Gastroesophageal sphincter (tissue), 4 donors: ENCODE measurements around the gene DUS1L. TPM values are rescaled to one million over a fixed set of nuclear protein-coding genes. Genes with fewer than 3 reads are reported as not detected.

ENCODE experiments used
- ATAC-seq: fragments of 150-250 bp; one replicate; pipeline ENCODE4 v1.9.1; 2016; ENCODE audit warnings: mild to moderate bottlenecking, moderate library complexity
- H3K27ac ChIP-seq, 4 donors: fragments of 200-600 bp; sonication (generic) in 3 of 4; 1 replicate in 3 of 4; 2 replicates in 1 of 4; pipeline ENCODE4 v1.5.1; 2016 to 2019
- H3K27me3 ChIP-seq: fragments of 200-600 bp; sonication (generic); one replicate; pipeline ENCODE4 v1.5.1; 2019
- H3K36me3 ChIP-seq, 2 donors: fragments of 200-600 bp; sonication (generic); one replicate each; pipeline ENCODE4 v1.5.1; 2019; ENCODE audit warnings: control low read depth in 1 of 2
- H3K4me1 ChIP-seq, 3 donors: fragments of 200-600 bp; sonication (generic); 1 replicate in 2 of 3; 2 replicates in 1 of 3; pipeline ENCODE4 v1.5.1; 2016 to 2019; ENCODE audit warnings: control low read depth in 2 of 3
- H3K4me3 ChIP-seq, 2 donors: fragments of 200-600 bp; sonication (generic); one replicate each; pipeline ENCODE4 v1.5.1; 2019; ENCODE audit warnings: mild to moderate bottlenecking in 1 of 2, moderate library complexity in 1 of 2
- H3K9me3 ChIP-seq, 3 donors: fragments of 200-600 bp; sonication (generic); one replicate each; pipeline ENCODE4 v1.5.1; 2017 to 2019; ENCODE audit warnings: control low read depth in 2 of 3
- CTCF ChIP-seq, 4 experiments: fragments of 200-600 bp in 2 of 4; fragments of 450-650 bp in 2 of 4; sonication (generic) in 1 of 4; IDR thresholded peaks; one replicate each; pipeline ENCODE4 v1.5.1; 2017 to 2019; ENCODE audit warnings: antibody characterized with exemption in 4 of 4, mild to moderate bottlenecking in 2 of 4, moderate library complexity in 2 of 4
- EP300 ChIP-seq: sonication (generic); formaldehyde crosslinking; IDR thresholded peaks from one replicate; pipeline ENCODE4 v1.6.1; 2017; ENCODE audit warnings: antibody characterized with exemption, mild to moderate bottlenecking
- POLR2A ChIP-seq, 2 donors: fragments of 450-650 bp; IDR thresholded peaks; one replicate each; pipeline ENCODE4 v1.6.1; 2017; ENCODE audit warnings: antibody characterized with exemption in 2 of 2, mild to moderate bottlenecking in 2 of 2, moderate library complexity in 1 of 2
- POLR2AphosphoS5 ChIP-seq: sonication (generic); formaldehyde crosslinking; IDR thresholded peaks from one replicate; pipeline ENCODE4 v1.6.1; 2017; ENCODE audit warnings: antibody characterized with exemption
- WGBS, 2 donors: methylation state at CpG; one replicate each; pipeline ENCODE4 v1.1.5; 2018; ENCODE audit warnings: low coverage in 1 of 2; 5-methylcytosine and 5-hydroxymethylcytosine counted together
- total RNA-seq, 4 donors: library from RNA; depleted of rRNA; stranded (reverse); fragments of >200 nt; gene quantifications; one replicate each; pipeline ENCODE4 v1.1.0, GENCODE V29; 2016

The DUS1L gene
- total RNA-seq, 4 donors from 2014 or later = 35.8 to 62.8 (median 52.9) TPM

- no peak for ATAC-seq
- Histone ChIP-seq H3K9me3 (no peaks in the 10 kb centered on the region), H3K4me1 (peaks cover 0 to 37% (median 14%) of the 10 kb centered on the region in 3 donors), H3K36me3 (peaks cover 0 to 18% of the 10 kb centered on the region in 2 donors), H3K4me3 (peak overlapping the region in 1 of 2 donors; percentile 90), H3K27me3 (peaks cover 8% of the 10 kb centered on the region), H3K27ac (peak overlapping the region in 3 of 4 donors; percentile 91 to 99 (median 97))
- TF ChIP-seq POLR2AphosphoS5 (no peak), CTCF (IDR thresholded peaks at IDR 0.05) (no peak), EP300 (no peak), POLR2A (IDR thresholded peaks at IDR 0.05) (no peak)
- WGBS, 2 donors = 73% methylated on average over 3 of the region's 20 CpGs; no CpG with 5 or more reads in 1 of the 2 donors
Measured at GRCh38 chr17:82035956-82036633, 29.5 kb downstream of the DUS1L start.

GRCh38 chr17:82035488-82035887 is 30.1 kb downstream of the DUS1L start:
- peaks cover 0 to 18% of the 10 kb centered on the region in 2 donors for H3K36me3 ChIP-seq
- H3K4me1 ChIP-seq = peaks cover 0 to 44% (median 18%) of the 10 kb centered on the region in 3 donors
- no peak overlapping the region for H3K4me3 ChIP-seq
- no peaks in the 10 kb centered on the region for H3K9me3 ChIP-seq
- peaks cover 8% of the 10 kb centered on the region for H3K27me3 ChIP-seq
- TF ChIP-seq POLR2A (IDR thresholded peaks at IDR 0.05) (no peak), POLR2AphosphoS5 (no peak), CTCF (IDR thresholded peaks at IDR 0.05) (no peak)
- 81 to 96% methylated on average over 3 to 5 of the region's 8 CpGs for WGBS, 2 donors
- no peak for ATAC-seq
- H3K27ac ChIP-seq = no peak overlapping the region

GRCh38 chr17:82034371-82035011 is 31.1 kb downstream of the DUS1L start:
- no peak for ATAC-seq
- no peak overlapping the region for H3K4me3 ChIP-seq
- 83% methylated on average over 10 of the region's 23 CpGs; no CpG with 5 or more reads in 1 of the 2 donors for WGBS, 2 donors
- H3K27ac ChIP-seq = no peak overlapping the region
- H3K27me3 ChIP-seq = peaks cover 8% of the 10 kb centered on the region
- TF ChIP-seq POLR2AphosphoS5 (no peak), EP300 (no peak), POLR2A (IDR thresholded peaks at IDR 0.05) (no peak)
- H3K9me3 ChIP-seq = no peaks in the 10 kb centered on the region
- H3K36me3 ChIP-seq = peaks cover 0 to 18% of the 10 kb centered on the region in 2 donors
- H3K4me1 ChIP-seq = peaks cover 0 to 52% (median 25%) of the 10 kb centered on the region in 3 donors

DNA sequence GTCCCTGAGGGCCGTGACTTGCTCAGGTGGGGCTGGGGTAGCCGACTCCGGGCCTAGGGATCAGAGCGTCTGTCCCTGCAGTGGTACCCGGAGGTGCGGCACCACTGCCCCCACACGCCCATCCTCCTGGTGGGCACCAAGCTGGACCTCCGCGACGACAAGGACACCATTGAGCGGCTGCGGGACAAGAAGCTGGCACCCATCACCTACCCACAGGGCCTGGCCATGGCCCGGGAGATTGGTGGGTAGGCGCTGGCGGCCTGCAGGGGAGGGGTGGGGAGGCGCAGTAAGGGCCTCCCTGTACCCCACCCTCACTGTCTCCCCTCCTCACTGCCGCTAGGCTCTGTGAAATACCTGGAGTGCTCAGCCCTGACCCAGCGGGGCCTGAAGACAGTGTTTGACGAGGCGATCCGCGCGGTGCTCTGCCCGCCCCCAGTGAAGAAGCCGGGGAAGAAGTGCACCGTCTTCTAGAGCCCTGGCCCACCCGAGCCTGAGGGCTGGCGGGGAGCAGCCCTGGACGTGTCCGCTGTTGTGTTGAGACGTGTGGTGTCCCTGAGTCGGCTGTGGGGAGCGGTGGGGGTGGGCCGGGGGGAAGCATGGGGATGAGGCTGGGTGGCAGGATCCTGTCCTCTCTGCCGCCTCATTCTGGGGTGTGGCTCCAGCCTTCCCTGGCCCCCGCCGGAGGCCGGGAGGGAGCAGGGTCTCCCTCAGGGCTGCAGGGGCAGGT is 32.1 kb downstream of the DUS1L start:
- Histone ChIP-seq H3K4me1 (peaks cover 0 to 52% (median 25%) of the 10 kb centered on the region in 3 donors), H3K36me3 (peaks cover 0 to 27% of the 10 kb centered on the region in 2 donors), H3K27ac (no peak overlapping the region), H3K27me3 (peaks cover 8% of the 10 kb centered on the region), H3K4me3 (no peak overlapping the region), H3K9me3 (no peaks in the 10 kb centered on the region)
- WGBS, 2 donors = no CpG with 5 or more reads among the region's 38 CpGs
- no peak for TF ChIP-seq POLR2AphosphoS5
- no peak for TF ChIP-seq CTCF (IDR thresholded peaks at IDR 0.05)
- no peak for TF ChIP-seq POLR2A (IDR thresholded peaks at IDR 0.05)
- TF ChIP-seq EP300 = no peak
- no peak for ATAC-seq

DNA sequence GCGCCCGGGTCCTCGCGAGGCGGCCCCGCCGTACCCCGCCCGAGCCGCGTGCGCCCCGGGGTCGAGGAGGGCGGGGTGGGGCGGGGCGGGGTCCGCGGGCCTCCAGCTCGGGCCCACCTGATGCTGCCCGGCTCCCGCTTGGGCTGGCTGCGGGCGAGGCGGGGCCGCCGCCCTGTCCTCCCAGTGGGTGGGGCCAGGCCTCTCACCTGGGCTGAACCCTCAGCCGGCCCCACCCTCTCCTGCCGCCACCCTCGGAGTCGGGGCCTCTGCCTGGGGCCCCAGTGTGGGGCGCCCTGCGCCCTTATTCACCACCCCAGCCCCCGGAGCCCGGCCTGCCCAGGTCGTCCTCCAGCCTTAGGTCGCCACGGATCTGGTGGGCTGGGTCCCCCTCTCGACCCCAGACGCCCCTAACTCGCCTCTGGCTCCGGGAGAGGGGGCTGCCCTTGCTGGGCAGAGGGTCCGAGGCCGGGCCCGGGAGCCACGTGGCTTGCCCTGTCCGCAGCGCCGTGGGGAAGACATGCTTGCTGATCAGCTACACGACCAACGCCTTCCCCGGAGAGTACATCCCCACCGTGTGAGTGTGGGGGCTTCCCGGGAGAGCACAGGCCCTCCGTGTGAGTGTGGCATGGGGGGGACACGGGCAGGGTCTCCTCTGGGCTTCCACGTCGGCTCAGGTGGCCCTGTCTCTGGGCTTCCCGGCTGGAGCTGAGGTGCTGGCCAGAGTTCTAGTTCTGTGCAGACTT is 33.5 kb downstream of the DUS1L start:
- H3K4me3 ChIP-seq = peak overlapping the region in 1 of 2 donors; percentile 56
- TF ChIP-seq POLR2A (IDR thresholded peaks at IDR 0.05) (no peak), POLR2AphosphoS5 (no peak), EP300 (no peak), CTCF (IDR thresholded peaks at IDR 0.05) (no peak)
- peaks cover 8% of the 10 kb centered on the region for H3K27me3 ChIP-seq
- peaks cover 0 to 44% (median 25%) of the 10 kb centered on the region in 3 donors for H3K4me1 ChIP-seq
- H3K36me3 ChIP-seq = peaks cover 0 to 42% of the 10 kb centered on the region in 2 donors
- no CpG with 5 or more reads among the region's 59 CpGs for WGBS, 2 donors
- H3K9me3 ChIP-seq = no peaks in the 10 kb centered on the region
- no peak for ATAC-seq
- H3K27ac ChIP-seq = no peak overlapping the region
